HUES6 (cell line): ENCODE measurements around the gene SRGAP1.

Experiments
- H3K27ac ChIP-seq: 2 replicates; pipeline ENCODE4 v1.7.0; 2013; ENCODE audit warnings: low read depth, mild to moderate bottlenecking, low read length, inconsistent platforms
- H3K27me3 ChIP-seq: 2 replicates; pipeline ENCODE4 v1.6.1; 2013; ENCODE audit warnings: low read length; ENCODE audit not compliant: control insufficient read depth, insufficient read depth
- H3K36me3 ChIP-seq: 2 replicates; pipeline ENCODE4 v1.6.1; 2013; ENCODE audit warnings: low read length; ENCODE audit not compliant: control insufficient read depth, insufficient read depth
- H3K4me1 ChIP-seq: 2 replicates; pipeline ENCODE4 v1.6.1; 2013; ENCODE audit warnings: low read length; ENCODE audit not compliant: control insufficient read depth, insufficient read depth
- H3K4me3 ChIP-seq: 2 replicates; pipeline ENCODE4 v1.5.1; 2013; ENCODE audit warnings: low read depth, low read length
- H3K9ac ChIP-seq: one replicate; pipeline ENCODE4 v1.6.1; 2013; ENCODE audit warnings: mild to moderate bottlenecking, low read length
- H3K9me3 ChIP-seq: 2 replicates; pipeline ENCODE4 v1.6.1; 2013; ENCODE audit warnings: low read depth, low read length; ENCODE audit not compliant: control insufficient read depth, insufficient read depth

Gene SRGAP1

DNA sequence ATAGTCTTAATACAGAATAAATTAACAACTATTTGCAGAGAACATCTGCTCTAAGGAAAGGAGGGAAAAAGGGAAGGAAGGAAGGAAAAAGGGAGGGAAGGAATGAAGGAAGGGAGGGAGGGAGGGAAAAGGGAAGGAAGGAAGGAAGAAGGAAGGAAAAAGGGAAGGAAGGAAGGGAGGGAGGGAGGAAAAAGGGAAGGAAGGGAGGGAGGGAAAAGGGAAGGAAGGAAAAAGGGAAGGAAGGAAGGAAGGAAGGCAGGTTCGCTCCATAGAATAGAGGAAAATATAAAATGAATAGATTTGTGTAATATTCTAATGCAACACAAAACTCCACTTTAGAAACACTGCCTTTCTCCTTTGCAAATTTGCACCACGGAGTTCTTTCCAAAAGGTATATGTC lies 361.0 kb downstream of the SRGAP1 start:
- H3K4me3 ChIP-seq = no peak overlapping the region
- H3K9ac ChIP-seq = no peak overlapping the region
- no peaks in the 10 kb centered on the region for H3K4me1 ChIP-seq
- no peaks in the 10 kb centered on the region for H3K27me3 ChIP-seq
- H3K27ac ChIP-seq = no peak overlapping the region
- 0 out of 2 replicates have a peak, but pooled peaks cover 4% of the 10 kb centered on the region for H3K36me3 ChIP-seq
- no peaks in the 10 kb centered on the region for H3K9me3 ChIP-seq

DNA sequence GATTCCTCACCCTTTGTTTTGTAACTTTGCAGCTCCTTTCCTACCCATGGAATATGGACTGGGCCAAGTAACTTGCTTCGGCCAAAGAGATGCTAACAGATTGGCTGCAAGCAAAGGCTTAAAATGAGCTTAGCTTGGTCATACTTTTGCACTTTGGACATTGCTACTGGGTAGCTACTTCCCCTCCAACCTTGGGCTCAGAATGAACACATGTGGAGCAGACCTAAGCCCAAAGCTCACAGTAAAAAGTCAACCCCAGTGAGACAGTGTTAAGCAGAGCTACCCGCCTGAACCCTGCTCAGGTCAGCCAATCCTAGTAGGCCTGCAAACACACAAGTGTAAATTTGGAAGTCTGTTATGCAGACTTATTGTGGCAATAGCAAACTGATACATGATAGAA lies 363.0 kb downstream of the SRGAP1 start:
- no peaks in the 10 kb centered on the region for H3K4me1 ChIP-seq
- H3K9ac ChIP-seq = no peak overlapping the region
- H3K27me3 ChIP-seq = no peaks in the 10 kb centered on the region
- peaks cover 8% of the 10 kb centered on the region for H3K36me3 ChIP-seq
- H3K4me3 ChIP-seq = no peak overlapping the region
- no peaks in the 10 kb centered on the region for H3K9me3 ChIP-seq
- no peak overlapping the region for H3K27ac ChIP-seq
